ENCODE data around the gene LY6G6F.

LY6G6F gene

GRCh38 chr6:31713465-31713864 lies 6.8 kb downstream of the LY6G6F start:
- H3K4me3 ChIP-seq (ENCODE audit: low read length) = no peak overlapping the region
- no peak for TF ChIP-seq CTCF (IDR thresholded peaks at IDR 0.05; ENCODE audit: insufficient read depth, low read depth, low read length, missing control alignments)
- DNase-seq (ENCODE audit: low read depth) = no peak

- no peak for DNase-seq (ENCODE audit: low read depth)
- no peak for TF ChIP-seq CTCF (IDR thresholded peaks at IDR 0.05; ENCODE audit: insufficient read depth, low read depth, low read length, missing control alignments)
- no peak overlapping the region for H3K4me3 ChIP-seq (ENCODE audit: low read length)
These were observed 7.5 kb downstream of the LY6G6F start for GRCh38 chr6:31713991-31714684.

- TF ChIP-seq CTCF (IDR thresholded peaks at IDR 0.05; ENCODE audit: insufficient read depth, low read depth, low read length, missing control alignments) = no peak
- no peak within 1 kb of the TSS for H3K4me3 ChIP-seq (ENCODE audit: low read length)
- DNase-seq (ENCODE audit: low read depth) = no peak
These were observed 8.6 kb downstream of the LY6G6F start, which contains the start of gene LY6G6D for GRCh38 chr6:31715022-31715958. LY6G6D (plus strand) TSS chr6:31715348; CDS start chr6:31715356, 8 bp downstream.

GRCh38 chr6:31717499-31718222 lies 11.0 kb downstream of the LY6G6F start:
- TF ChIP-seq CTCF (IDR thresholded peaks at IDR 0.05; ENCODE audit: insufficient read depth, low read depth, low read length, missing control alignments) = peak; percentile 28
- DNase-seq (ENCODE audit: low read depth) = peak; percentile 57
- no peak overlapping the region for H3K4me3 ChIP-seq (ENCODE audit: low read length)

- no peak overlapping the region for H3K4me3 ChIP-seq (ENCODE audit: low read length)
- no peak for TF ChIP-seq CTCF (IDR thresholded peaks at IDR 0.05; ENCODE audit: insufficient read depth, low read depth, low read length, missing control alignments)
- peak; percentile 94 for DNase-seq (ENCODE audit: low read depth)
These were observed 11.6 kb downstream of the LY6G6F start for GRCh38 chr6:31718265-31718664.

- no peak for TF ChIP-seq CTCF (IDR thresholded peaks at IDR 0.05; ENCODE audit: insufficient read depth, low read depth, low read length, missing control alignments)
These were observed 12.3 kb downstream of the LY6G6F start for GRCh38 chr6:31719001-31719400.

More at GRCh38 chr6:31719001-31719400, 12.3 kb downstream of the LY6G6F start:
- DNase-seq (ENCODE audit: low read depth) = no peak
- no peak overlapping the region for H3K4me3 ChIP-seq (ENCODE audit: low read length)
